HepG2 (cell line): ENCODE results near the gene HNRNPR. TPM values are rescaled to one million over a fixed set of nuclear protein-coding genes. Genes with fewer than 3 reads are reported as not detected.

Source experiments
- BHLHE40 ChIP-seq: IDR thresholded peaks from 2 replicates; pipeline ENCODE4 v1.6.1; 2011; ENCODE audit warnings: low read length, improper control_type of control experiment
- KLF11 ChIP-seq: IDR thresholded peaks from 2 replicates; pipeline ENCODE4 v1.6.1; 2016; ENCODE audit warnings: missing compliant biosample characterization
- MTF1 ChIP-seq: sonication (generic); formaldehyde crosslinking; IDR thresholded peaks from 2 replicates; pipeline ENCODE4 v1.5.0; 2020; ENCODE audit warnings: missing genetic modification reagents
- MTF2 ChIP-seq: sonication (generic); formaldehyde crosslinking; IDR thresholded peaks from 2 replicates; pipeline ENCODE4 v1.5.0; 2020; ENCODE audit warnings: missing genetic modification reagents, borderline replicate concordance
- RORA ChIP-seq: sonication (generic); formaldehyde crosslinking; IDR thresholded peaks from 2 replicates; pipeline ENCODE4 v1.5.0; 2020; ENCODE audit warnings: mild to moderate bottlenecking, missing genetic modification reagents, moderate library complexity
- SALL2 ChIP-seq: sonication (generic); formaldehyde crosslinking; IDR thresholded peaks from 2 replicates; pipeline ENCODE4 v1.8.1; 2023; ENCODE audit warnings: mild to moderate bottlenecking, missing genetic modification reagents, inconsistent platforms
- SAP130 ChIP-seq: IDR thresholded peaks from 2 replicates; pipeline ENCODE4 v1.6.1; 2016; ENCODE audit warnings: low read depth
- SP1 ChIP-seq, 2 experiments: fragments of 450-650 bp in 1 of 2; sonication (generic) in 1 of 2; formaldehyde crosslinking in 1 of 2; IDR thresholded peaks; 2 replicates each; pipeline versions ENCODE4 v1.4.0 to v1.6.1; 2016 to 2020; ENCODE audit warnings: missing genetic modification reagents in 1 of 2
- SPEN ChIP-seq: sonication (generic); formaldehyde crosslinking; IDR thresholded peaks from 2 replicates; pipeline ENCODE4 v1.5.1; 2020; ENCODE audit warnings: low read depth, mild to moderate bottlenecking, missing genetic modification reagents
- SUZ12 ChIP-seq: fragments of 150-350 bp; IDR thresholded peaks from 2 replicates; pipeline ENCODE4 v1.6.1; 2014; ENCODE audit warnings: low read depth, low read length
- TIGD3 ChIP-seq: sonication (generic); formaldehyde crosslinking; IDR thresholded peaks from 2 replicates; pipeline ENCODE4 v1.5.1; 2020; ENCODE audit warnings: mild to moderate bottlenecking, missing genetic modification reagents, borderline replicate concordance
- YEATS4 ChIP-seq: sonication (generic); formaldehyde crosslinking; IDR thresholded peaks from 2 replicates; pipeline ENCODE4 v1.4.0; 2020; ENCODE audit warnings: missing genetic modification reagents, borderline replicate concordance
- ZNF251 ChIP-seq: sonication (generic); formaldehyde crosslinking; IDR thresholded peaks from 2 replicates; pipeline ENCODE4 v1.9.0; 2021; ENCODE audit warnings: mild to moderate bottlenecking, missing genetic modification reagents
- ZNF44 ChIP-seq: sonication (generic); formaldehyde crosslinking; IDR thresholded peaks from 2 replicates; pipeline ENCODE4 v1.5.1; 2020; ENCODE audit warnings: mild to moderate bottlenecking, missing genetic modification reagents
- ZNF501 ChIP-seq: sonication (generic); formaldehyde crosslinking; IDR thresholded peaks from 2 replicates; pipeline ENCODE4 v1.5.1; 2020; ENCODE audit warnings: mild to moderate bottlenecking, moderate library complexity, missing genetic modification reagents
- ZNF552 ChIP-seq: sonication (generic); formaldehyde crosslinking; IDR thresholded peaks from 2 replicates; pipeline ENCODE4 v1.9.0; 2022; ENCODE audit warnings: missing genetic modification reagents, mild to moderate bottlenecking, borderline replicate concordance
- ZNF589 ChIP-seq: sonication (generic); formaldehyde crosslinking; conservative IDR thresholded peaks from 2 replicates; pipeline ENCODE4 v1.8.0; 2022; ENCODE audit warnings: mild to moderate bottlenecking, moderate library complexity, missing genetic modification reagents
- ZNF746 ChIP-seq: sonication (generic); formaldehyde crosslinking; IDR thresholded peaks from 2 replicates; pipeline ENCODE4 v1.8.0; 2022; ENCODE audit warnings: mild to moderate bottlenecking, missing genetic modification reagents
- ZNF768 ChIP-seq: sonication (generic); formaldehyde crosslinking; IDR thresholded peaks from 2 replicates; pipeline ENCODE4 v1.4.0; 2020; ENCODE audit warnings: missing genetic modification reagents
- ZNF839 ChIP-seq: sonication (generic); formaldehyde crosslinking; IDR thresholded peaks from 2 replicates; pipeline ENCODE4 v1.4.0; 2020; ENCODE audit warnings: missing genetic modification reagents, mild to moderate bottlenecking, borderline replicate concordance
- polyA plus RNA-seq, 8 experiments: library from polyadenylated mRNA; depleted of rRNA in 3 of 8; stranded (reverse) in 7 of 8; unstranded in 1 of 8; fragments of >200 nt; fragmentation: Illumina TruSeq in 4 of 8; extraction: Trizol in 4 of 8; gene quantifications; 2 replicates each; pipeline versions ENCODE4 v1.2.1 to v1.2.3, GENCODE V29; 2011 to 2016; ENCODE audit warnings: low read depth in 4 of 8, missing spikeins in 1 of 8, mixed read lengths in 1 of 8; ENCODE audit not compliant: insufficient read depth in 1 of 8
- total RNA-seq, 5 experiments: library from RNA; depleted of rRNA; stranded (reverse); fragments of >200 nt; fragmentation: Illumina TruSeq; extraction: Trizol; gene quantifications; 2 replicates each; pipeline ENCODE4 v1.2.3, GENCODE V29; 2016; ENCODE audit warnings: low read depth in 1 of 5
- TF ChIP-seq, protein P1 (sequence below): sonication (generic); formaldehyde crosslinking; IDR thresholded peaks from 2 replicates; pipeline ENCODE4 v1.5.0; 2020; ENCODE audit warnings: mild to moderate bottlenecking, missing genetic modification reagents
- TF ChIP-seq, protein P2 (sequence below): sonication (generic); formaldehyde crosslinking; IDR thresholded peaks from 2 replicates; pipeline ENCODE4 v1.5.0; 2020; ENCODE audit warnings: mild to moderate bottlenecking, missing genetic modification reagents, borderline replicate concordance

HNRNPR gene
- total and polyA plus RNA-seq, 2 of the 13 experiments (the other 11 are each of a cell fraction or from before 2014, with no cell fraction given) = 133 to 216 TPM

DNA sequence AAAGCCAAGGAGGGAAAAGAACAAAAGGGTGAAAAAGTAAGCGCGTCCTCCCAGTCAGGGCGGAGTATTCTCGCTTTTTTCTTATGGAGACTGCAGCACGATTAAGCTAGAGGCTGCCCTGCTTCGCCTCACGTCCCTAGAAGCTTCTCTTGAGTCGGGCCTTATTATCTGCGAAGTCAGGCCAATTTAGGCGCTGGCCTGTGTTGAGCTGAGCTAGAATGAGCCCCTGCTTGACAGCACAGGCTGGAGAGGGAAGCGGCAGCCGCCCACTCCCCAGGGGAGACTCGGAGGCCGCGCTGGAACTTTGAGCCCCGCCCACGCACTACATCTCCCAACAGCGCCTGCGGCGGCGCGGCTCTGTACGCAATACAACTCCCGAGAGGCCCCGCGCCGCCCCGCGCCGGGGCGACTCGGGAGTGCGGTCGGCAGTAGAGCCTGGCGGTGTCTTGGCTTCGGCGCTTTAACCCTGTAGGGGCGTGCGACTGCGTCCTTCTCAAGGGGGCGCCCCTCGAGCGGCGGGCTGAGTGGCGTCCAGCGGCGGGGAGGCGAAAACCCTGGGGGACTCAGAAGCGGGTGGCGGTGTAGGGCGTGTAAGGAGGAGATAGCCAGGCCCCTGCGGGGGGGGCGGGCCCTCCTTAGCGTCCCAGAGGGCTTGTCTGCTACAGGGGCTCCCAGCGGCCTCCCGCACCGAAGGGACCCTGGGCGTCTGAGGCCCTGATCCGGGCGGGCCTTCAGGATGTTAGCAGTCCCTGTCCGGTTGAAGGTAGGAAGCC is 24.7 kb upstream of the HNRNPR start (continued):
- TF ChIP-seq TIGD3 (CRISPR knock-in tag) (no peak), ZNF768 (CRISPR knock-in tag) (peak; percentile 67; the same call in 1 of the 2 replicates), BHLHE40 (no peak), RORA (no peak), SP1 (IDR thresholded peaks at IDR 0.05) (no peak), SP1 (CRISPR knock-in tag; IDR thresholded peaks at IDR 0.05) (peak; percentile 84), SPEN (peak; percentile 63), MTF1 (CRISPR knock-in tag) (no peak), YEATS4 (CRISPR knock-in tag) (peak; percentile 74), SAP130 (CRISPR knock-in tag) (peak; percentile 80), SALL2 (CRISPR knock-in tag) (no peak), ZNF251 (CRISPR knock-in tag) (no peak), ZNF44 (CRISPR knock-in tag) (no peak), ZNF589 (CRISPR knock-in tag) (0 out of 2 replicates have a peak, but pooled peaks have one; percentile 72), ZNF746 (CRISPR knock-in tag) (no peak; the same call in 1 of the 2 replicates), MTF2 (CRISPR knock-in tag) (peak; percentile 28; the same call in 1 of the 2 replicates), ZNF552 (peak; percentile 58; the same call in 1 of the 2 replicates), KLF11 (CRISPR knock-in tag) (peak; percentile 69; the same call in 1 of the 2 replicates), ZNF839 (CRISPR knock-in tag) (no peak), SUZ12 (peak; percentile 76), ZNF501 (CRISPR knock-in tag) (peak; percentile 70; the same call in 1 of the 2 replicates)
- TF ChIP-seq, protein P1, sequence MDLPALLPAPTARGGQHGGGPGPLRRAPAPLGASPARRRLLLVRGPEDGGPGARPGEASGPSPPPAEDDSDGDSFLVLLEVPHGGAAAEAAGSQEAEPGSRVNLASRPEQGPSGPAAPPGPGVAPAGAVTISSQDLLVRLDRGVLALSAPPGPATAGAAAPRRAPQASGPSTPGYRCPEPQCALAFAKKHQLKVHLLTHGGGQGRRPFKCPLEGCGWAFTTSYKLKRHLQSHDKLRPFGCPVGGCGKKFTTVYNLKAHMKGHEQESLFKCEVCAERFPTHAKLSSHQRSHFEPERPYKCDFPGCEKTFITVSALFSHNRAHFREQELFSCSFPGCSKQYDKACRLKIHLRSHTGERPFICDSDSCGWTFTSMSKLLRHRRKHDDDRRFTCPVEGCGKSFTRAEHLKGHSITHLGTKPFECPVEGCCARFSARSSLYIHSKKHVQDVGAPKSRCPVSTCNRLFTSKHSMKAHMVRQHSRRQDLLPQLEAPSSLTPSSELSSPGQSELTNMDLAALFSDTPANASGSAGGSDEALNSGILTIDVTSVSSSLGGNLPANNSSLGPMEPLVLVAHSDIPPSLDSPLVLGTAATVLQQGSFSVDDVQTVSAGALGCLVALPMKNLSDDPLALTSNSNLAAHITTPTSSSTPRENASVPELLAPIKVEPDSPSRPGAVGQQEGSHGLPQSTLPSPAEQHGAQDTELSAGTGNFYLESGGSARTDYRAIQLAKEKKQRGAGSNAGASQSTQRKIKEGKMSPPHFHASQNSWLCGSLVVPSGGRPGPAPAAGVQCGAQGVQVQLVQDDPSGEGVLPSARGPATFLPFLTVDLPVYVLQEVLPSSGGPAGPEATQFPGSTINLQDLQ (CRISPR knock-in tag) = peak; percentile 93
- TF ChIP-seq, protein P2, sequence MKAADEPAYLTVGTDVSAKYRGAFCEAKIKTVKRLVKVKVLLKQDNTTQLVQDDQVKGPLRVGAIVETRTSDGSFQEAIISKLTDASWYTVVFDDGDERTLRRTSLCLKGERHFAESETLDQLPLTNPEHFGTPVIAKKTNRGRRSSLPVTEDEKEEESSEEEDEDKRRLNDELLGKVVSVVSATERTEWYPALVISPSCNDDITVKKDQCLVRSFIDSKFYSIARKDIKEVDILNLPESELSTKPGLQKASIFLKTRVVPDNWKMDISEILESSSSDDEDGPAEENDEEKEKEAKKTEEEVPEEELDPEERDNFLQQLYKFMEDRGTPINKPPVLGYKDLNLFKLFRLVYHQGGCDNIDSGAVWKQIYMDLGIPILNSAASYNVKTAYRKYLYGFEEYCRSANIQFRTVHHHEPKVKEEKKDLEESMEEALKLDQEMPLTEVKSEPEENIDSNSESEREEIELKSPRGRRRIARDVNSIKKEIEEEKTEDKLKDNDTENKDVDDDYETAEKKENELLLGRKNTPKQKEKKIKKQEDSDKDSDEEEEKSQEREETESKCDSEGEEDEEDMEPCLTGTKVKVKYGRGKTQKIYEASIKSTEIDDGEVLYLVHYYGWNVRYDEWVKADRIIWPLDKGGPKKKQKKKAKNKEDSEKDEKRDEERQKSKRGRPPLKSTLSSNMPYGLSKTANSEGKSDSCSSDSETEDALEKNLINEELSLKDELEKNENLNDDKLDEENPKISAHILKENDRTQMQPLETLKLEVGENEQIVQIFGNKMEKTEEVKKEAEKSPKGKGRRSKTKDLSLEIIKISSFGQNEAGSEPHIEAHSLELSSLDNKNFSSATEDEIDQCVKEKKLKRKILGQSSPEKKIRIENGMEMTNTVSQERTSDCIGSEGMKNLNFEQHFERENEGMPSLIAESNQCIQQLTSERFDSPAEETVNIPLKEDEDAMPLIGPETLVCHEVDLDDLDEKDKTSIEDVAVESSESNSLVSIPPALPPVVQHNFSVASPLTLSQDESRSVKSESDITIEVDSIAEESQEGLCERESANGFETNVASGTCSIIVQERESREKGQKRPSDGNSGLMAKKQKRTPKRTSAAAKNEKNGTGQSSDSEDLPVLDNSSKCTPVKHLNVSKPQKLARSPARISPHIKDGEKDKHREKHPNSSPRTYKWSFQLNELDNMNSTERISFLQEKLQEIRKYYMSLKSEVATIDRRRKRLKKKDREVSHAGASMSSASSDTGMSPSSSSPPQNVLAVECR (CRISPR knock-in tag) = peak; percentile 64
